Embryonic facial prominence (tissue), 1 donor: Measurements from ENCODE around the gene NME8.
"Not testable (repeated sequence)": the region's sequence is repeated elsewhere in the genome, so short reads cannot be mapped to it uniquely, and the experiment has no call there.

Experiments used
- DNase-seq: peaks from one replicate; pipeline ENCODE4 v3.0.0-alpha.2; 2016; ENCODE audit errors: extremely low spot score

Gene NME8

GRCh38 chr7:37848297-37848696 lies at the start of gene NME8:
TSS of gene NME8 (plus strand) at chr7:37848597. CDS start at chr7:37850267, 1,670 bp downstream.
- DNase-seq = no peak

GRCh38 chr7:37806152-37806551 lies 42.2 kb upstream of the NME8 start:
- no peak for DNase-seq

GRCh38 chr7:37812161-37812580 lies 36.2 kb upstream of the NME8 start:
- DNase-seq = not testable (repeated sequence)

GRCh38 chr7:37815671-37816371 lies 32.6 kb upstream of the NME8 start:
- no peak for DNase-seq

- no peak for DNase-seq
Measured at GRCh38 chr7:37816922-37817590, 31.3 kb upstream of the NME8 start.

GRCh38 chr7:37817591-37817960 lies 30.8 kb upstream of the NME8 start:
- DNase-seq = no peak

GRCh38 chr7:37817996-37818720 lies 30.2 kb upstream of the NME8 start:
- DNase-seq = no peak

- no peak for DNase-seq
Measured at GRCh38 chr7:37820708-37821468, 27.5 kb upstream of the NME8 start.

- DNase-seq = no peak
Measured at GRCh38 chr7:37822946-37823345, 25.5 kb upstream of the NME8 start.

GRCh38 chr7:37823557-37823956 lies 24.8 kb upstream of the NME8 start:
- DNase-seq = no peak

GRCh38 chr7:37825038-37825437 lies 23.4 kb upstream of the NME8 start:
- no peak for DNase-seq

- no peak for DNase-seq
Measured at GRCh38 chr7:37826825-37827224, 21.6 kb upstream of the NME8 start.

- no peak for DNase-seq
Measured at GRCh38 chr7:37831244-37831643, 17.2 kb upstream of the NME8 start.

GRCh38 chr7:37832194-37832593 lies 16.2 kb upstream of the NME8 start:
- no peak for DNase-seq

GRCh38 chr7:37833107-37833817 lies 15.1 kb upstream of the NME8 start:
- DNase-seq = peak; percentile 21

- DNase-seq = no peak
Measured at GRCh38 chr7:37833818-37834146, 14.6 kb upstream of the NME8 start.

- DNase-seq = no peak
Measured at GRCh38 chr7:37853468-37853867, 5.1 kb downstream of the NME8 start.

- no peak for DNase-seq
Measured at GRCh38 chr7:37882086-37882485, 33.7 kb downstream of the NME8 start.

GRCh38 chr7:37893359-37893758 lies 45.0 kb downstream of the NME8 start:
- no peak for DNase-seq

GRCh38 chr7:37894671-37895070 lies 46.3 kb downstream of the NME8 start:
- no peak for DNase-seq

GRCh38 chr7:37899712-37900247 lies 51.4 kb downstream of the NME8 start:
- no peak for DNase-seq
